GM19351 (cell line): Measurements from ENCODE around the gene MRPS12.
A peak's percentile ranks its signal among the peaks of the same experiment; 100 is the strongest.

Source experiments
- ATAC-seq: cut with Tn5 transposase; IDR thresholded peaks from one replicate; pipeline ENCODE4 v1.9.1; 2021; ENCODE audit warnings: mild to moderate bottlenecking, moderate library complexity; ENCODE audit not compliant: unreplicated experiment

MRPS12 gene

GRCh38 chr19:38970664-38971532 is 40.2 kb downstream of the MRPS12 start:
- ATAC-seq = no peak

DNA sequence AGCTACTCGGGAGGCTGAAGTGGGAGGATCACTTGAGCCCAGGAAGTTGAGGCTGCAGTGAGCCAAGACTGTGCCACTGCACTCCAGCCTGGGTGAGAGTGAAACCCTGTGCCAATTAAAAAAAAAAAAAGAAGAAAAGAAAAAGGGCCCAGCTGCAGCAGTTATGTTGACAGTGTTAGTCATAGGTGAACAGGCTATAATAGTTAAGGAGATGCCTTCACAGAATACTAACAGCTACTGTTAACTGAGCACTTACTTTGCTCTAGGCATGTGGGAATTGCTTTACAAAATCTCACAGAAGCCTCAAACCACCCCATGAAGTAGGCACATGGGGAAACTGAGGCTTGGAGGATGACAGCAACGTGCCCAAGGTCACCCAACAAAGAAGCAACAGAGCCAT is 40.9 kb downstream of the MRPS12 start:
- ATAC-seq = no peak

DNA sequence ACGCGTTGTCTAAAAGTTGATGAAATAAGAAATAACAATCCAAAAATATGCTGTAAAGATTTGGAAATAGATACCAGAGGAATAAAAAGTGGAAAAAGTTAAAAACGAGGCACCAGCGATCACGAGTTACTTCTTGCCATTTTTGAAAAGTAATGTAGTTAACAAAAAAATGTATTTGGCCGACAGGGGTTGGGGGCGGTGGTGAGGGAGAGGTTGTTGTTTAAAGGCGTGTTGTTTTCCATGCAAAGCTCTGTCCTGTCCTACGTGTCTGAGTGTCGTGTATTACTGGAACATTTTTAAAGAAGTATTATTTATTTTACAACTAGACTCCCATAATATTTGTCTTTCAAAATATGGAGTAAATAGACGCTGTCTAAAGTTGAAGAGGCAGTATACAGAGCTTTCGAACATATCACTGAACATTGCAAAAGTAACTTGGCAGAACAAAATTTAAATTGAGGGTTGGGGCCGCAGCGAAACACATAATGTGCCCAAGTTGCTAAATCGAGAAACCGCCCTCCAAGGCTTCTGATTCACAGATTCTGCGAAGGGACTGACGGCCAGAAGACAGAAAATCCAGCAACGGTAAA is 44.0 kb downstream of the MRPS12 start:
- no peak for ATAC-seq

DNA sequence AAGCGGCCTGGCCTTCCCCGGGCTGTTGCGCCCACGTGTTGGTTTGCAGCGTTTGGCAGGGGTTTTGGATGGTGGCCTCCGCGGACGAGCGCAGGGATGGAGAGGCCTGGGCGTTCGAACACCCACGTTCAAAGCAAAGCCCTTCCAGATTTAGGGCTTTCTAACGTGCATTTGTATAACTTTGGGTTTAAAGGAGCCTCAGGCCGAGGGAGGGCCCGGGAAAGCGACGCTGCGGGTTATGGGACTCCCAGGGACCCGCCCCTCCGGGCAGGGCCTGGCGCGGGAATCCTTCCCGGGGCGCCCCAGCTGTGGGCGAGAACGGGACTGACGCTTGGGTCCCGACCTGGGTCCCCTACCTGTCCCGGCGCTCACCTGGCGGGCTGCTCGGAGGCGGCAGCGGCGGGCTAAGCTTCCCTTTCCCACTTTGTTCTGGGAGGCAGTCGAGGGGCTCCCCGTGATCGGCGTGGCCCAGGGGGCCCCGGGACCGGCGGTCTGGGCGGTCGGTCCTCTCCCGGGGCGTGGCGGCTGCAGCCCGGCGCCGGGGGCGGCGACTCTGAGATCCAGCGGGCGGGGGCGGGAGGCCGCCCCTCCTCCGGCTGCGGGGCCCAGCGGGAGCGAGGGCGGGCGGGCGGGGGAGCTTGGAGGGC is 44.6 kb downstream of the MRPS12 start, which contains the start of gene FBXO17:
TSS of gene FBXO17 (minus strand) at position 529 of the 647 bp plus-strand sequence. CDS start 25,423 bp downstream, outside the sequence.
- no peak for ATAC-seq

DNA sequence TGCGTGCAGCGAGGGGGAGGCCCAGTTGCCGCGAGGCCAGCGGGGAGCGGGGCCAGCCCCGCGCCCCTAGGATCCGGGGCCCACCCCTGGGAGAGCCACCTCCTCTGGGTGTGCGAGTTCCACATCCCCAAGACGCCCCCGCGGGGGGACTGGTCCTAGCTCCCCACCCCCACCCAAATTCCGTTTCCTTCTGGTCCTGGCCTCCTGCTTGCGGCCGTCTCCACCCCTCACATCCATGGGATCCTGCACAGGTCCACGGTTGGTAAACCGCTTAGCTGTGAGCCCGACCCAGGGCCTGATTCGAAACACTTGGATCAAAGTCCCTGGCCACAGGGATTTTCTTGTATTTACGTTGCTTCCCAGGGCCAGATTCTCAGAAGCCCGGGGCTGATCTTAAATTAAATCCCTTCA is 45.1 kb downstream of the MRPS12 start:
- ATAC-seq = no peak

DNA sequence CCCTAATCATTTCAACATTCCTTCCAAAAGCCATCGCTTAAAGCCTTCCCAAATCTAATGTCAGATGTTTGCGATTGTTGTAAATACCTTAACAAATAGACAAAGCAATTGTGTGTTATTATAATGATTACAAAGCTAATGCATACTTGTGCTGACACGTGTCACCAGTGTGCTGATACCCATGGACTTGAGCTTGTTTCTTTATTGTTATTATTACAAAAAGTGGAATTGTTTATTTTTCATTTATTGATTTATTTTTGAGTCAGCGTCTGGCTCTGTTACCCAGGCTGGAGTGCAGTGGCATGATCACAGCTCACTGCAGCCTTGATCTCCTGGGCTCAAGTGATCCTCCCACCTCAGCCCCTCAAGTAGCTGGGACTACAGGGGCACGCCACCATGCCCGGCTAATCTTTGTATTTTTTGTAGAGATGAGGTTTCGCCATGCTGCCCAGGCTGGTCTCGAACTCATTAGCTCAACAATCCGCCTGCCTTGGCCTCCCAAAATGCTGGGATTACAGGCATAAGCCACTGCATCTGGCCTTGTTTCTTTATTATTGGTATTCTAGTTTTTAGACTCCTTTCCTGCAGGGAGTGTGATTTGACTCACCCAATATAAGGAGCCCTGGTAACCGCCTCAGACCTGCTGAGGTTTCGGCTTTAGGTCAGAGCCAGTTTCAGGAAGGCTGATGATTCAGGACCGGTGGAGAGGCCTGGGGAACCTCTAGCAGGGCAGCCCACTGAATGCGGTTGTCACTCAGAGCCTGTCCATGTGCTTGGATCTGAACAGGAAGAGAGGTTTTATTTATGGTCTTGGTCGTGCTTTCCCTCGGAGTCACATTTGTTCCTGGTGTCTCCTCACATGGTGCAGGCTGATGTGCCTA is 46.9 kb downstream of the MRPS12 start:
- peak; percentile 71 for ATAC-seq

GRCh38 chr19:38978326-38978689 is 47.6 kb downstream of the MRPS12 start:
- ATAC-seq = no peak

- ATAC-seq = no peak
Measured at GRCh38 chr19:38979812-38980211, 49.1 kb downstream of the MRPS12 start.

DNA sequence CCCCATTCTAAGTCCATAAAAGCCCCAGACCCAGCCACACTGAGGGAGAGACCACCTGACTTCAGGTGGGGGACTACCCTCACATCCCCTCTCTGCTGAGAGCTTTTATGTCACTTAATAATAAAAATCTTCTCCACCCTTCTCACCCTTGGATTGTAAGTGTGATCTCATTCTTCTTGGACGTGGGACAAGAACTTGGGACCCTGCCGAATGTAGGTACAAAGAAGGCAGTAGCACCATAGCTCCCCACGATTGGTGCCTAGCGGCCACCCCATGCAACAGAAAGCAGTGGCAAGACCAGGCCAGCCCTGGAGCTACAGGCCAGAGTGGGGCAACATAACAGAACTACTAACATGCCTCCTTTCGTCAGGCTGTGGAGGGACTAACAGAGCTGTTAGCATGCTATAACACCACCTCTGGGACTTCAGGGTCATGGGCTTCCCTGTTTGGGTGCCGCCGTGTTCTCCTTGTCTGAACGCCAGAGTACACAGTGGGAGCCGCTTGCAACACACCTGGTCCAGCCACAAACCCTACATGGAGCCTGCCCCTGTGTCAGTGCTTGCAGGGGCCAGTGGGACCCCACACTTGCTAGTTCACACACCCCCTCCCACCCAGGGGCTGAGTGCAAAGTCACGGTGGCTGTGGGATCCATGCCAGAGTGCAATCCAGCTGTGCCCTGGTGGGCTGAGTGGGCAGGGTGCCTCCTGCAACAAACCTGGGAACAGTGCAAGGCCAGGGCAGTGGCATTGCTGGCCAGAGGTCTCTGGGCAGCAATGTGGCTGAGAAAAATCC is 50.0 kb downstream of the MRPS12 start:
- ATAC-seq = no peak
